Liver (tissue), 9 donors: ENCODE measurements around the gene PYM1. TPM values are rescaled to one million over a fixed set of nuclear protein-coding genes. Genes with fewer than 3 reads are reported as not detected.

ENCODE experiments used
- DNase-seq: peaks from one replicate; pipeline ENCODE4 v3.0.0-alpha.2; 2017; ENCODE audit warnings: low spot score
- H3K27ac ChIP-seq, 2 donors: one replicate each; pipeline ENCODE4 v1.7.0; 2013; ENCODE audit warnings: inconsistent platforms in 2 of 2, low read length in 2 of 2, control low read depth in 1 of 2, low read depth in 1 of 2, mild to moderate bottlenecking in 1 of 2
- H3K27me3 ChIP-seq, 4 donors: one replicate each; pipeline versions ENCODE4 v1.6.1 to v1.7.0; 2013; ENCODE audit warnings: low read length in 3 of 4, inconsistent platforms in 1 of 4, mild to moderate bottlenecking in 1 of 4, moderate library complexity in 1 of 4; ENCODE audit not compliant: control insufficient read depth in 4 of 4, insufficient read depth in 4 of 4
- H3K36me3 ChIP-seq, 4 donors: one replicate each; pipeline versions ENCODE4 v1.6.1 to v1.7.0; 2013; ENCODE audit warnings: low read length in 3 of 4, mild to moderate bottlenecking in 3 of 4, low read depth in 1 of 4, moderate library complexity in 1 of 4; ENCODE audit not compliant: control insufficient read depth in 4 of 4, insufficient read depth in 3 of 4
- H3K4me1 ChIP-seq, 4 donors: one replicate each; pipeline versions ENCODE4 v1.6.1 to v1.7.0; 2013; ENCODE audit warnings: low read length in 3 of 4, mild to moderate bottlenecking in 3 of 4, moderate library complexity in 1 of 4; ENCODE audit not compliant: control insufficient read depth in 4 of 4, insufficient read depth in 4 of 4
- H3K4me3 ChIP-seq, 3 donors: one replicate each; pipeline versions ENCODE4 v1.6.1 to v1.7.0; 2013; ENCODE audit warnings: low read length in 3 of 3, control low read depth in 1 of 3, low read depth in 1 of 3, mild to moderate bottlenecking in 1 of 3
- H3K9ac ChIP-seq, 2 donors: one replicate each; pipeline ENCODE4 v1.7.0; 2013; ENCODE audit warnings: low read length in 2 of 2, mild to moderate bottlenecking in 2 of 2, moderate library complexity in 2 of 2, control low read depth in 1 of 2, low read depth in 1 of 2
- H3K9me3 ChIP-seq, 4 donors: one replicate each; pipeline versions ENCODE4 v1.6.1 to v1.7.0; 2013; ENCODE audit warnings: low read length in 3 of 4; ENCODE audit not compliant: control insufficient read depth in 4 of 4
- ATF3 ChIP-seq: IDR thresholded peaks from 2 replicates; pipeline ENCODE4 v1.6.1; 2016; ENCODE audit warnings: antibody characterized with exemption
- CTCF ChIP-seq: fragments of 150-350 bp; IDR thresholded peaks from 2 replicates; pipeline ENCODE4 v1.5.1; 2017; ENCODE audit warnings: improper control_type of control experiment, low read depth, low read length; ENCODE audit not compliant: missing input control
- EGR1 ChIP-seq, 2 donors: IDR thresholded peaks; 2 replicates each; pipeline ENCODE4 v1.6.1; 2016 to 2018; ENCODE audit warnings: antibody characterized with exemption in 2 of 2, low read depth in 2 of 2
- FOXA1 ChIP-seq: IDR thresholded peaks from 2 replicates; pipeline ENCODE4 v1.6.1; 2016; ENCODE audit warnings: antibody characterized with exemption
- FOXA2 ChIP-seq: IDR thresholded peaks from 2 replicates; pipeline ENCODE4 v1.6.1; 2016; ENCODE audit warnings: antibody characterized with exemption
- HNF4A ChIP-seq, 2 donors: conservative IDR thresholded peaks; 2 replicates each; pipeline ENCODE4 v1.6.1; 2016; ENCODE audit warnings: antibody characterized with exemption in 2 of 2, mild to moderate bottlenecking in 2 of 2
- HNF4G ChIP-seq: IDR thresholded peaks from 2 replicates; pipeline ENCODE4 v1.6.1; 2016; ENCODE audit warnings: antibody characterized with exemption
- JUND ChIP-seq, 2 donors: IDR thresholded peaks; 2 replicates each; pipeline ENCODE4 v1.6.1; 2016; ENCODE audit warnings: antibody characterized with exemption in 2 of 2
- MAX ChIP-seq: IDR thresholded peaks from 2 replicates; pipeline ENCODE4 v1.6.1; 2016; ENCODE audit warnings: antibody characterized with exemption
- NR2F2 ChIP-seq: IDR thresholded peaks from 2 replicates; pipeline ENCODE4 v1.6.1; 2016; ENCODE audit warnings: antibody characterized with exemption
- RAD21 ChIP-seq, 2 donors: IDR thresholded peaks; 2 replicates each; pipeline ENCODE4 v1.6.1; 2016; ENCODE audit warnings: antibody characterized with exemption in 2 of 2, mild to moderate bottlenecking in 2 of 2
- RXRA ChIP-seq, 2 donors: IDR thresholded peaks; 2 replicates each; pipeline ENCODE4 v1.6.1; 2017 to 2018; ENCODE audit warnings: antibody characterized with exemption in 2 of 2, mild to moderate bottlenecking in 1 of 2
- SP1 ChIP-seq: IDR thresholded peaks from 2 replicates; pipeline ENCODE4 v1.6.1; 2018; ENCODE audit warnings: antibody characterized with exemption, mild to moderate bottlenecking
- TAF1 ChIP-seq: conservative IDR thresholded peaks from 2 replicates; pipeline ENCODE4 v1.6.1; 2016; ENCODE audit warnings: antibody characterized with exemption, mild to moderate bottlenecking
- YY1 ChIP-seq: IDR thresholded peaks from 2 replicates; pipeline ENCODE4 v1.6.1; 2016; ENCODE audit warnings: antibody characterized with exemption, mild to moderate bottlenecking
- ZBTB33 ChIP-seq: IDR thresholded peaks from 2 replicates; pipeline ENCODE4 v1.6.1; 2016; ENCODE audit warnings: antibody characterized with exemption
- WGBS: extraction: QIAGEN DNeasy Blood & Tissue Kit; methylation state at CpG from one replicate; pipeline ENCODE4 v1.1.7; 2013; 5-methylcytosine and 5-hydroxymethylcytosine counted together
- polyA plus RNA-seq, 2 donors: library from polyadenylated mRNA; stranded (reverse) in 1 of 2; unstranded in 1 of 2; fragments of 200-250 nt in 1 of 2; fragments of >200 nt in 1 of 2; fragmentation: Nextera tagmentation in 1 of 2; extraction: Ambion mirVana in 1 of 2; gene quantifications; one replicate each; pipeline versions ENCODE4 v1.2.1 to v1.2.3, GENCODE V29; 2013 to 2015
- total RNA-seq, 2 donors: library from RNA; depleted of rRNA; stranded (reverse); fragments of >200 nt; gene quantifications; one replicate each; pipeline ENCODE4 v1.2.3, GENCODE V29; 2014
- donor health status: healthy.
- donor health status: healthy.
- donor health status: healthy.
- donor health status: healthy.
- donor health status: healthy.

Gene PYM1
- total and polyA plus RNA-seq, 4 donors, result 16.7 to 29.4 (median 21.3) TPM

- Histone ChIP-seq H3K9ac (peak overlapping the region; percentile 91), H3K27me3 (no peaks in the 10 kb centered on the region), H3K4me3 (peak overlapping the region; percentile 60 to 88 (median 79)), H3K36me3 (peaks cover 0 to 4% (median 0%) of the 10 kb centered on the region in 4 donors), H3K4me1 (peaks cover 9 to 34% (median 22%) of the 10 kb centered on the region in 4 donors), H3K27ac (peak overlapping the region; percentile 88 to 93), H3K9me3 (no peaks in the 10 kb centered on the region)
- WGBS, result 24% methylated on average over 1 of the region's 1 CpG
- DNase-seq, result no peak
- no peak for TF ChIP-seq HNF4G
- TF ChIP-seq EGR1 (IDR thresholded peaks at IDR 0.05; ENCODE audit: low read depth in 2 of 2), result no peak
- no peak for TF ChIP-seq RXRA (IDR thresholded peaks at IDR 0.05)
- TF ChIP-seq ATF3, result no peak
- no peak for TF ChIP-seq RAD21 (IDR thresholded peaks at IDR 0.05)
- TF ChIP-seq YY1, result no peak
- TF ChIP-seq SP1, result no peak
Measured at GRCh38 chr12:55972456-55972855, 44.8 kb upstream of the PYM1 start.

- Histone ChIP-seq H3K9ac (no peak overlapping the region), H3K9me3 (no peaks in the 10 kb centered on the region), H3K4me3 (no peak overlapping the region), H3K4me1 (peaks cover 13 to 38% (median 24%) of the 10 kb centered on the region in 4 donors), H3K36me3 (peaks cover 0 to 4% (median 0%) of the 10 kb centered on the region in 4 donors), H3K27me3 (no peaks in the 10 kb centered on the region), H3K27ac (peak overlapping the region in 1 of 2 donors; percentile 88)
- TF ChIP-seq CTCF, result no peak
- no peak for TF ChIP-seq NR2F2
- no peak for TF ChIP-seq TAF1
- WGBS, result 69% methylated on average over 3 of the region's 3 CpGs
- DNase-seq, result no peak
Measured at GRCh38 chr12:55972042-55972441, 44.3 kb upstream of the PYM1 start.

GRCh38 chr12:55970775-55971174 lies 43.1 kb upstream of the PYM1 start:
- Histone ChIP-seq H3K9ac (no peak overlapping the region), H3K27ac (no peak overlapping the region), H3K9me3 (no peaks in the 10 kb centered on the region), H3K27me3 (no peaks in the 10 kb centered on the region), H3K4me1 (peaks cover 13 to 40% (median 28%) of the 10 kb centered on the region in 4 donors), H3K36me3 (peaks cover 0 to 4% (median 0%) of the 10 kb centered on the region in 4 donors), H3K4me3 (no peak overlapping the region)
- no peak for DNase-seq
- TF ChIP-seq HNF4A (conservative IDR thresholded peaks at IDR 0.05), result no peak
- TF ChIP-seq CTCF, result no peak
- no peak for TF ChIP-seq SP1
- TF ChIP-seq MAX, result no peak
- no peak for TF ChIP-seq JUND (IDR thresholded peaks at IDR 0.05)
- no peak for TF ChIP-seq RXRA (IDR thresholded peaks at IDR 0.05)
- no peak for TF ChIP-seq HNF4G
- TF ChIP-seq FOXA2, result no peak
- TF ChIP-seq FOXA1, result no peak
- TF ChIP-seq ZBTB33, result no peak
- 97% methylated on average over 7 of the region's 7 CpGs for WGBS
